Skeletal muscle satellite cell (primary cell): Measurements from ENCODE around the gene LRRC18.

ENCODE experiments used
- H3K27me3 ChIP-seq: 2 replicates; pipeline ENCODE4 v1.7.0; 2013; ENCODE audit warnings: low read length; ENCODE audit not compliant: control insufficient read depth, insufficient read depth
- H3K36me3 ChIP-seq: 2 replicates; pipeline ENCODE4 v1.7.0; 2013; ENCODE audit warnings: mild to moderate bottlenecking, control low read depth, low read length; ENCODE audit not compliant: insufficient read depth
- H3K4me1 ChIP-seq: 2 replicates; pipeline ENCODE4 v1.7.0; 2013; ENCODE audit warnings: low read length; ENCODE audit not compliant: control insufficient read depth, insufficient read depth
- H3K4me2 ChIP-seq: 2 replicates; pipeline ENCODE4 v1.7.0; 2013; ENCODE audit warnings: mild to moderate bottlenecking, low read length
- H3K4me3 ChIP-seq: 2 replicates; pipeline ENCODE4 v1.7.0; 2013; ENCODE audit warnings: low read length
- H3K9ac ChIP-seq: 2 replicates; pipeline ENCODE4 v1.7.0; 2013; ENCODE audit warnings: mild to moderate bottlenecking, low read depth, low read length, moderate library complexity
- H3K9me3 ChIP-seq: replicated peaks from 2 replicates; pipeline ENCODE4 v1.7.0; 2013; ENCODE audit warnings: mild to moderate bottlenecking, control low read depth, low read length

Gene LRRC18

GRCh38 chr10:48903151-48903550, 36.5 kb downstream of the LRRC18 start:
- no peak overlapping the region for H3K4me3 ChIP-seq
- H3K36me3 ChIP-seq = no peaks in the 10 kb centered on the region
- H3K4me2 ChIP-seq = no peak overlapping the region
- no peak overlapping the region for H3K9ac ChIP-seq
- no peaks in the 10 kb centered on the region for H3K9me3 ChIP-seq
- peaks cover 11% of the 10 kb centered on the region for H3K27me3 ChIP-seq
- H3K4me1 ChIP-seq = no peaks in the 10 kb centered on the region

GRCh38 chr10:48902096-48902495, 37.5 kb downstream of the LRRC18 start:
- Histone ChIP-seq H3K36me3 (no peaks in the 10 kb centered on the region), H3K9me3 (no peaks in the 10 kb centered on the region), H3K9ac (no peak overlapping the region), H3K27me3 (peaks cover 2% of the 10 kb centered on the region), H3K4me3 (no peak overlapping the region), H3K4me1 (no peaks in the 10 kb centered on the region), H3K4me2 (no peak overlapping the region)

- H3K4me1 ChIP-seq = no peaks in the 10 kb centered on the region
- H3K4me3 ChIP-seq = no peak overlapping the region
- H3K9me3 ChIP-seq = no peaks in the 10 kb centered on the region
- H3K27me3 ChIP-seq = peaks cover 1% of the 10 kb centered on the region
- H3K36me3 ChIP-seq = no peaks in the 10 kb centered on the region
- no peak overlapping the region for H3K4me2 ChIP-seq
- H3K9ac ChIP-seq = no peak overlapping the region
These were observed 38.3 kb downstream of the LRRC18 start for GRCh38 chr10:48901319-48901718.

GRCh38 chr10:48900371-48900801, 39.3 kb downstream of the LRRC18 start:
- H3K36me3 ChIP-seq = no peaks in the 10 kb centered on the region
- no peak overlapping the region for H3K4me3 ChIP-seq
- H3K9me3 ChIP-seq = no peaks in the 10 kb centered on the region
- H3K27me3 ChIP-seq = peaks cover 6% of the 10 kb centered on the region
- no peak overlapping the region for H3K9ac ChIP-seq
- H3K4me1 ChIP-seq = no peaks in the 10 kb centered on the region
- no peak overlapping the region for H3K4me2 ChIP-seq

- Histone ChIP-seq H3K36me3 (no peaks in the 10 kb centered on the region), H3K27me3 (peaks cover 11% of the 10 kb centered on the region), H3K4me3 (no peak overlapping the region), H3K4me2 (no peak overlapping the region), H3K9me3 (no peaks in the 10 kb centered on the region), H3K4me1 (no peaks in the 10 kb centered on the region), H3K9ac (no peak overlapping the region)
These were observed 39.9 kb downstream of the LRRC18 start for GRCh38 chr10:48899781-48900180.

- no peak overlapping the region for H3K4me3 ChIP-seq
- H3K27me3 ChIP-seq = peaks cover 16% of the 10 kb centered on the region
- H3K9ac ChIP-seq = no peak overlapping the region
- no peak overlapping the region for H3K4me2 ChIP-seq
- no peaks in the 10 kb centered on the region for H3K9me3 ChIP-seq
- H3K4me1 ChIP-seq = no peaks in the 10 kb centered on the region
- H3K36me3 ChIP-seq = no peaks in the 10 kb centered on the region
These were observed 41.2 kb downstream of the LRRC18 start for GRCh38 chr10:48898426-48898825.

GRCh38 chr10:48897441-48897790, 42.2 kb downstream of the LRRC18 start:
- Histone ChIP-seq H3K4me3 (no peak overlapping the region), H3K9me3 (no peaks in the 10 kb centered on the region), H3K4me2 (no peak overlapping the region), H3K4me1 (no peaks in the 10 kb centered on the region), H3K9ac (no peak overlapping the region), H3K27me3 (peaks cover 16% of the 10 kb centered on the region), H3K36me3 (no peaks in the 10 kb centered on the region)

- Histone ChIP-seq H3K9me3 (no peaks in the 10 kb centered on the region), H3K4me3 (no peak overlapping the region), H3K36me3 (no peaks in the 10 kb centered on the region), H3K27me3 (peaks cover 20% of the 10 kb centered on the region), H3K4me1 (no peaks in the 10 kb centered on the region), H3K9ac (no peak overlapping the region), H3K4me2 (no peak overlapping the region)
These were observed 42.7 kb downstream of the LRRC18 start for GRCh38 chr10:48896756-48897440.

GRCh38 chr10:48895803-48896195, 43.8 kb downstream of the LRRC18 start:
- Histone ChIP-seq H3K4me2 (no peak overlapping the region), H3K36me3 (no peaks in the 10 kb centered on the region), H3K9me3 (no peaks in the 10 kb centered on the region), H3K4me3 (no peak overlapping the region), H3K27me3 (peaks cover 20% of the 10 kb centered on the region), H3K4me1 (no peaks in the 10 kb centered on the region), H3K9ac (no peak overlapping the region)

GRCh38 chr10:48894911-48895802, 44.5 kb downstream of the LRRC18 start:
- no peaks in the 10 kb centered on the region for H3K36me3 ChIP-seq
- H3K9me3 ChIP-seq = no peaks in the 10 kb centered on the region
- H3K4me3 ChIP-seq = no peak overlapping the region
- H3K4me2 ChIP-seq = no peak overlapping the region
- H3K27me3 ChIP-seq = peaks cover 20% of the 10 kb centered on the region
- H3K9ac ChIP-seq = no peak overlapping the region
- no peaks in the 10 kb centered on the region for H3K4me1 ChIP-seq

- H3K4me1 ChIP-seq = no peaks in the 10 kb centered on the region
- no peaks in the 10 kb centered on the region for H3K9me3 ChIP-seq
- no peak overlapping the region for H3K4me3 ChIP-seq
- H3K27me3 ChIP-seq = peaks cover 24% of the 10 kb centered on the region
- H3K36me3 ChIP-seq = no peaks in the 10 kb centered on the region
- H3K4me2 ChIP-seq = no peak overlapping the region
- no peak overlapping the region for H3K9ac ChIP-seq
These were observed 48.5 kb downstream of the LRRC18 start for GRCh38 chr10:48890888-48891850.
